ENCODE data around the gene FMN1.

GRCh38 chr15:32842081-32842480 lies 352.4 kb downstream of the FMN1 start:
- no peak for TF ChIP-seq SP1 (CRISPR knock-in tag; conservative IDR thresholded peaks at IDR 0.05)
- TF ChIP-seq KAT7 (CRISPR knock-in tag; IDR thresholded peaks at IDR 0.05; ENCODE audit: borderline replicate concordance) = no peak
- no peak for TF ChIP-seq ZNF416 (CRISPR knock-in tag; IDR thresholded peaks at IDR 0.05)
- no peak for TF ChIP-seq NR2C2 (CRISPR knock-in tag; IDR thresholded peaks at IDR 0.05)
